ENCODE measurements around the gene ZNF83.
"Not testable (repeated sequence)": the region's sequence is repeated elsewhere in the genome, so short reads cannot be mapped to it uniquely, and the experiment has no call there.

Gene ZNF83

DNA sequence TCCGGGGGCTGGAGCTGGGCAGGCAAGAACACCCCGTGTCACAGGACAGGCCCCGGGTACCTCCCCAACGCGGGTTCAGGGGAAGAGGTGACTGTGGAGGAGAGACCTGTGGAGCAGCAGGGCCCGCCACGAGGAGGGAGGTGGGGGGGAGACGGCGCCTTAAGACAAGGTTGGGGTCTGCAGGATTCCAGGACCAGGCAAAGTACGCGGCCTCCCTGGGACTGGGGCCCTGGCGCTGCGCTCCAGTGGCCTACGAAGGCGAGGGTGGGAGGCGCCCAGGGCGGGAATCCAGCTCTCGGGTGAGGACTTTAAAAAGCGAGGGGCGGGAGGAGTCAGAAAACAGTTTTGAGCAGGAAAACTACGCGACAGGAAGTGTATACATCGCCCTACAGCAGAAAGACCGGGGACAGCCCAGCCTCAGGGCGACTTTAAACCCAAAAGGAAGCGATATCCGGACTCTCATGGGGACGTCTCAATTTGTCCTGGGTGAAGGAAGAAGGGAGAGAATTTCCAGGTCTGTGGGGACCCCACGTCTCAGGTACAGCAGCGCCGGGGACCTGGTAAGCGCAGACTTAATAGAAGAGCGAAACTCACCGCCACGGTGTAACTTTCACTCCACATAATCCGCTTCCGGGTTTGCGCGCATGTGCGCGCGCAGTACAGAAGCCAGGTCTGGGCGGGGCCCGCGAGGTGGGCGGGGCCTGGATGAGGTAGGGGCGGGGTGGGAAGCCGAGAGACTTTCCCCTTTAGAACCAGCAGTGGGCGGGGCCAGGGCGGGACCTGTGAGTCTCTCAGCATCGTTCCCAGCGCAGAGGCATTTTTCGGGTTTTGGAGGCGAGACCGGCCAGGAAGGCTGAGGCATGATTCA is at the start of gene ZNF83:
ZNF83 (minus strand) TSS at position 638 of the 868 bp plus-strand sequence.
- peak within 1 kb of the TSS; percentile 87 for H3K4me3 ChIP-seq (ENCODE audit: low read depth, low read length)

DNA sequence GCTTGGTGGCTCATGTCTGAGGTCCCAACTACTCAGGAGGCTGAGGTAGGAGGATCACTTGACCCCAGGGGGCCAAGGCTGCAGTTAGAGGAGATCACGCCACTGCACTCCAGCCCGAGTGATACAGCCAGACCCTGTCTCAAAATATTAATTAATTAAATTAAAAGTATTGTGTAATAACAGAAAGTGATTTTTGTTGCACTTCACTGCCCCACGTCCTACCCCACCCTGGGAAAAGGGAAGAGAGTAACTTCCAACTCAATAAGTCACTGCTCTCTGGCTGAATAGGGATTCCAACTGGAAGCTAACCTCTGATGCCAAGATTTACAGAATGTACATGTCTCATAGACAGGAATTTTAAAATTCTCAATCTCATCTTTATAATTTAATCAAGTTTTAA is 49.5 kb upstream of the ZNF83 start:
- H3K4me3 ChIP-seq (ENCODE audit: low read depth, low read length) = no peak overlapping the region

DNA sequence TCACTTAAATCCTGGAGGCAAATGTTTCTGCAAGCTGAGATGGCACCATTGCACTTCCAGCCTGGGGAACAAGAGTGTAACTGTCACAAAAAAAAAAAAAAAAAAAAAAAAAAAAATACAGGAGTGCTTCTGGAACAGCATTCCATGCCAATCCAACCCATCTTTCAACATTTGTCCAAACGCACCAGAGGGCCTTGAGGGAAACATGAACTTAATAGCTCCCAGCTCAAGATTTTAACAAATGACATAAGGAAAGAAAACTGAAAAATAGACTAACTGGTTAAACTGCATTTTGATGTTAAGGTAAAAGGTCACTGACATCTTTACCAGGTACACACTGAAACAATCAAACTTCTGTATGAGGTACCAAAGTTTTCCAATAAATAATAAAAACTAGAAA is 47.7 kb upstream of the ZNF83 start:
- H3K4me3 ChIP-seq (ENCODE audit: low read depth, low read length) = no peak overlapping the region

DNA sequence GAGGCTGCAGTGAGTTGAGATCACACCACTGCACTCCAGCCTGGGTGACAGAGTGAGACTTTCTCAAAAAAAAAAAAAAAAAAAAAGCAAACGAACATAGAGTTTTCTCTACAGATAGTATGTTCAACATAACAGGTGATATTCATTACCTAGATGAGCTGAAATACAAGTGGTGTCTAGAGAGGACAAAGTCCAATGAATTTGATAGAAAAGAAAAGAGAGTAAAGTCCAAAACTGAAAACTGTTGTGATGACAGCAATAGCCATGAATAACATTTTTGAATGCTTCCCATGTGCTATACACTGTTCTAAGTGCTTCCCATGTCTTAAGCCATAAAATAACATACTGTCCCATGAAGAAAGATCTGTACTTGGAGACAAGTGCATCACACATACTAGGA is 43.1 kb upstream of the ZNF83 start:
- not testable (repeated sequence) for H3K4me3 ChIP-seq (ENCODE audit: low read depth, low read length)

DNA sequence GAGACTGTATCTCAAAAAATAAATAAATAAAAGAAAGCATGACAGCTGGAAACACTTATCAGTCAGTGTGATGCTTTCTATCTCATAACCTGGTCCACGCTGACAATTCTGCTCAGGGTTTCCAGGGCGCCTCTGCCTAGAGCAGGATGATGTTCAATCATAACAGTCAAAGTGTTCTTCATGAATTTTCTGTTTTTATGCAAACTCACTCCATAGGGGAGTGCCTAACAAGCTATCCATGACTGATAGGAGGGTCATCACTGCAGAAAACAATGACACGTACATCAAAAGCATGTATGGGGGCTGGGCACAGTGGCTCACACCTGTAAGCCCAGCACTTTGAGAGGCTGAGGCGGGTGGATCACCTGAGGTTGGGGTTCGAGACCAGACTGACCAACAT is 41.4 kb upstream of the ZNF83 start:
- no peak overlapping the region for H3K4me3 ChIP-seq (ENCODE audit: low read depth, low read length)

DNA sequence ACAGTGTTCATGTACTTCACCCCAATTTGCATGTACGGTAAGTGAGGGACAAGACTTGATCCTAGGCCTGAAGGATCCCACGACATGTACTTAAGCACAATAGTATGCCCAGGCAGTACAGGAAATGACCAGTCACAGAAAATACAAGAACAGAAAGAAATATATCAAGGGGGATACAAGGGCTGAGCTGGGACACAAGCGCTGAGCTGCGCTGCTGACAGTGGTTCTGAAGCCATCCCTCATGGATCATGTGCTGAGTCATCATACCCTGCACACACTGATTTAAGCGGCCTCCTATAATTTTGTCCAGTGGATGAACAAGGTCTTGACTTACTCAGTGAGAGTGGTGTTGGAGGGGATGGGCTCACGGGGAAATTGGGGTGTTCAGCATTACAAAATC is 37.1 kb upstream of the ZNF83 start:
- not testable (repeated sequence) for H3K4me3 ChIP-seq (ENCODE audit: low read depth, low read length)

DNA sequence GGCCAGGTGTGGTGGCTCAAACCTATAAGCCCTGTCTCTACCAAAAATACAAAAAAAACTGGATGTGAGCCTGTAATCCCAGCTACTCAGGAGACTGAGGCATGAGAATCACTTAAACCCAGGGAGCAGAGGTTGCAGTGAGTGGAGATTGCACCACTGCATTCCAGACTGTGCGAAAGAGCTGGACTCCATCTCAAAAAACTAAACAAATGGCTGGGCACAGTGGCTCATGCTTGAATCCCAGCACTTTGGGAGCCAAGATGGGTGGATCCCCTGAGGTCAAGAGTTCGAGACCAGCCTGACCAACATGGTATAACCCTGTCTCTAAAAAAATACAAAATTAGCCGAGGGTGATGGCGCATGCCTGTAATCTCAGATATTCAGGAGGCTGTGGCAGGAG is 34.9 kb upstream of the ZNF83 start:
- no peak overlapping the region for H3K4me3 ChIP-seq (ENCODE audit: low read depth, low read length)

DNA sequence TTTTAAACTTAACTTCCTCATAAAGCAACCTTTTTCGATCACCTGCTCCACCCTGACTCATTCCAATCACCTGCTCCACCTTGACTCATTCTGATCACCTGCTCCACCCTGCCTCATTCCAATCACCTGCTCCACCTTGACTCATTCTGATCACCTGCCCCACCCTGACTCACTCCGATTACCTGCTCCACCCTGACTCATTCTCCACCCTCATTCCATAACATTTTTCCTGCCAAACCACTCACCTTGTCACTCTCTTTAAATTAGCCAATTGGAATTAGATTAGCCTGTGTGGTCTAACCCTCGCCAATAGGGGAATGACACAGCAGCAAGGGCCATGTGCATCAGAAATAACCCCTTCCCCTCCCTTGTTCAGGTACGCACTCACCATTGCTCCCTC is 31.9 kb upstream of the ZNF83 start:
- no peak overlapping the region for H3K4me3 ChIP-seq (ENCODE audit: low read depth, low read length)

DNA sequence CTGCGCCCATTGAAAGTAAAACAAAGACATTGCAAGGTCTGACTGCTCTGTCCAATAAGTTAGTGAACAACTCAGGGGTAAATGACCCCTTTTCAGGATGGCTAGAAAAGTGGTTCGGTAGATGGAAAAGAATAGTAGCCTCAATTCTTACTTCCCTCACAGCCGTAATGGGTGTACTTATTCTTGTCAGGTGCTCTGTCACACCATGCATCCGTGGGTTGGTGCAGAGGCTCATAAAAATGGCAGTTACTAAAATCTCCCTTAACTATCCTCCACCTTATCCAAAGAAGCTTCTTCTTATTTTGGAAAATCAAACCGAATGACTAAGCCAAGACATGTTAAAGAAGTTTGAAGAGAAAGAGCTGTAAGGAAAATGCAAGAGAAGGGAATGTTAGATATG is 31.4 kb upstream of the ZNF83 start:
- H3K4me3 ChIP-seq (ENCODE audit: low read depth, low read length) = no peak overlapping the region

DNA sequence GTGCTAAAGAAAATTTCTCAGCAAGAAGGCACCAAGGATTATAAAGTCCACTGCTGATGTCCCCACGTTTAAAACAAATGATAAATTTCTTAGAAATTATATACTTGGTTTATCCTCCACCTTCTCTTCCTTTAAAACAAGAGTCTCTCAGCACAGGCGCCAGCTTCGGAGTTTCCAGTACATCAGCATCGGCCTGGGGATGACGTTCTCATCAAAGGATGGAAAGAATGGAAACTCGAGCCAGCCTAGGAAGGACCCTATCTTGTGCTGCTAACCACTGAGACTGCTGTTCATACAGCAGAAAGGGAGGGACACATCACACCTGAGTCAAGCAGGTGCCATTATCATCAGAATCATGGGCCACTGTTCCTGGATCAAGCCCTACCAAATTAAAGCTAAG is 29.8 kb upstream of the ZNF83 start:
- no peak overlapping the region for H3K4me3 ChIP-seq (ENCODE audit: low read depth, low read length)

DNA sequence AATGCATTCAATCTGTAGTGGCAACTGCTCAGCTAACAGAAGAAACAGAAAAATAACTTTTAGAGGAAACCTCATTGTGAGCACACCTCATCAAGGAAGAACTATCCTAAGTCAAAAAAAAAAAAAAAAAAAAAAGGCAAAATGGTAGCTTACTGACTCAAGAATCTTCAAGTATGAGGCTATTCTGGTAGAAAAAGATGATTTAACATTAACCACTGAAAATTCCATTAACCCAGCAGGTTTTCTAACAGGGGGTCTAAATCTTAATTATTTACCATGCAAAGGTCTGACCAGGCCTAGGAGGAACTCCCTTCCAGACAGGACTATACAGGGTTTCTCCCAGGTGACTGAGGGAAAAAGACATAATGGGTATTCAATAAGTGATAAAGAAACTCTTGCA is 28.4 kb upstream of the ZNF83 start:
- H3K4me3 ChIP-seq (ENCODE audit: low read depth, low read length) = no peak overlapping the region

DNA sequence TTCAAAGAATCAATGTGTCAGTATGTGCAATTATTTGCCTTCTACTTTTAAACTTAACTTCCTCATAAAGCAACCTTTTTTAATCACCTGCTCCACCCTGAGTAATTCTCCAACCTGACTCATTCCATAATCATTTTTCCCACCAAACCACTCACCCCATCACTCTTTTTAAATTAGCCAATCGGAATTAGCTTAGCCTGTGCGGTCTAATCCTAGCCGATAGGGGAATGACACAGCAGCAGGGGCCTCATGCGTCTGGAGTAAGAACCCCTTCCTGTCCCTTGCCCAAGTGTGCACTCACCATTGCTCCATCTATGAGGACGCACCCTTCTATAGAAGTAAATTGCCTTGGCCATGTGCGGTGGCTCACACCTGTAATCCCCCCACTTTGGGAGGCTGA is 27.4 kb upstream of the ZNF83 start:
- H3K4me3 ChIP-seq (ENCODE audit: low read depth, low read length) = no peak overlapping the region

DNA sequence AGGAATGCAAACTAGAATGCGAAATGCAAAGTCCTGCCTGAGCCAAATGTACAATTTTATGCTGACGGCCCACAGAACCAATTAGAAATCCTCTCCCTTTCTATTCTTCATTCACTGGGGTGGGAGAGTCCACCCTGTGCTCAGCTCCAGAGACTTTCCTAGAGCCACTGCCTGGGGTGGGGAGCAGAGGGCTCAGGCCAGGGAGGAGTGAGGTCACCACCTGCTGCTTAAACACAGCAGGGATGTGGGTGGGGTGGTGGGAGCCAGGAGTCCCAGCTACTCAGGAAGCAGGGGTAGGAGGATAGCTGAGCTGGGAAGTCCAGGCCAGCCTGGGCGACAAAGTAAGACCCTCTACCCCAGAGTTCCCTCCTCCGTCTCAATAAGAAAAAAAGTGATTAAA is 26.9 kb upstream of the ZNF83 start:
- no peak overlapping the region for H3K4me3 ChIP-seq (ENCODE audit: low read depth, low read length)

DNA sequence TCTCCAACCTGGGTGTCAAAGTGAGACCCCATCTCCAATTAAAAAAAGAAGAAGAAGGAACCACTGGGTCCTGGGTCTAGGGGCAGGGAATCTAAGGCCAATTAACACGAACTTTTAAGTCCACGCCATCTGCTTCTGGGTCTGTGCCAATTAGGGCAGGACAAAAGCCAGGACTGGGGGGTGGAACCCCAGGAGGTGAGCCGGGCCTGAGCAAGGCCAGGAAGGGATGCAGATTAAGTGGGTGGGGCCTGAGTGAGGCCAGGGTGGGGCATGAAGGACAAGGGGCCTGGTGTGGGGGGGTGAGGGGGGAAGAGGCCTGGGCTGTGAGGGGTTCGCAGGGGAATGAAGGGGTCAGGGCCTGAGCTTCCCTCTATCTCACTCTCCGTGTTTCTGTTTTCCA is 26.3 kb upstream of the ZNF83 start:
- H3K4me3 ChIP-seq (ENCODE audit: low read depth, low read length) = no peak overlapping the region

DNA sequence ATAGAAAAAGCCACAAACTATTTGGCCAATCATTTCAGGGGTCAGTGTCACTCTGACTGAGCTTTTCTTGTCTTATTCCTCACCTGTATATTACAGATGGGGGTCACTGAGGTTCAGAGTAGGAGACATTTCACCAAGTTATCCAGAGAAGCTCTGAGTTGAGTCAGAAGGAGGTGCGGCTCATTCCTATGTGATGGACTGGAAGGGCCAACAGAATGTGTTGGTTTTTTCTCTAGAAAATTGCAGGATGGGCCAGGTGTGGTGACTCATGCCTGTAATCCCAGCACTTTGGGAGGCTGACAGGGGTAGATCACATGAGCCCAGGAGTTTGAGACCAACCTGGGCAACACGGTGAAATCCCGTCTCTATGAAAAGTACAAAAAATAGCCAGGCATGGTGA is 24.5 kb upstream of the ZNF83 start:
- H3K4me3 ChIP-seq (ENCODE audit: low read depth, low read length) = no peak overlapping the region

DNA sequence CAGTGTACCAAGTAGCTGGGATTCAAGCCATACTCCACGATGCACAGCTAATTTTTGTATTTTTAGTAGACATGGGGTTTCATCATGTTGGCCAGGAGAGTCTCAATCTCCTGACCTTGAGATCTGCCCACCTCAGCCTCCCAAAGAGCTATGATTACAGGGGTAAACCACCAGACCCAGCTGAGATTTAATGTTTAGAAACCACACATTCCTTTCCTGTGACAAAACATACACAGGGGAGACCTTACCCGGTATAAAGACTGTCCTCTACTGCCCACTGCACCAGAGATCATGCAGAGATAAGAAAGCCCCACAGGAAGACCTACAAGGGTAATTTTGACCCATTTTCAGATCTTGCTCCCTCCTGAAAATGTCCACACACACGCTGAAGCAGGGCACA is 22.8 kb upstream of the ZNF83 start:
- H3K4me3 ChIP-seq (ENCODE audit: low read depth, low read length) = no peak overlapping the region

DNA sequence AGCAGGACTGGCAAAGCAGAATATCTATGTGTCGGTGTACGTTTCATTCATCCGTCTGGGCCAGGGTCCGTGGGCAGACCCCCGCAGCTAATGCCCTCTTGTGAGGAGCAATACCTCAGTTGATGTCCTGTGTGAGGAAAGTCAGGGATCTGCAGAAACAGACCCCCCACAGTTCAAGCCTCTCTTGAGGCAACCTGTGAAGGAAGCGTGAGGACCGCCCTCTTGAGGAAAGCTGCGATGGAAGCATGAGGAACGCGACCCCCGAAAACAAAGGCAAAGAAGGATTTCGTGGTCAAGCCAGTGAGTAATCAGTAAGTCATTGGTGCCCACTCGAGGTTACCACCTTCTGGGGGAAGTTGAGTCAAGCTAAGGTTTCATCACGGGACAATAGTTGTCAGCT is 20.9 kb upstream of the ZNF83 start:
- no peak overlapping the region for H3K4me3 ChIP-seq (ENCODE audit: low read depth, low read length)

DNA sequence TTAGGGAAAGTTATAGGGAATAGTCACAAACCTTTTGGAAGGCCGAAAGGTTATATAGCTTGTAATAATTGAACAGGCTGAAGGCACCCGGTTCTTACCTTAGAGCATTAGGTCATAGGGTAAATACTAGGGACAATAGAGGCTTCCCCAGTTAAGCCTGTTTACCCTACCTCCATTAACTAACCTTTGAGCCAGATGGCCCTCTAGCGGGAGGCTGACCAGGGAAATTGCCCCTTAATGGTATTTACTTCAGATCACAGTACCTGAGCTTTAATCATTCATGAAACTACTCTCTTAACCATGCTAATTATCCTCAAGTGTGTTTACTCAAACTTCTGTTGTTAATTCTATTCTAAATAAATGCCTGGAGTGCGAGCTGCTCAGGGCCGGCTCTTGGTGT is 20.4 kb upstream of the ZNF83 start:
- no peak overlapping the region for H3K4me3 ChIP-seq (ENCODE audit: low read depth, low read length)

DNA sequence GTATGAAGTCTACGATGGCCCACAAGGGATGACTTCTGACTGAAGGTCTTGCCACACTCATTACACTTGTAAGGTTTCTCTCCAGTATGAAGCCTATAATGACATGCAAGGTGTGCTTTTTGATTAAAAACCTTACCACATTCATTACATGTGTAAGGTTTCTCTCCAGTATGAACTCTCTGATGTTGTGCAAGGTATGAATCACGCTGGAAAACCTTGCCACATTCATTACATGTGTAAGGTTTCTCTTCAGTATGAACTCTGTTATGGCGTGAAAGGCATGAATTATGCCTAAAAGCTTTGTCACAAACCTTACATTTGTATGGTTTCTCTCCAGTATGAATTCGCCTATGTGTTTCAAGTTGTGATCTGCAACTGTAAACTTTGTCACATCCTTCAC is 15.0 kb upstream of the ZNF83 start:
- no peak overlapping the region for H3K4me3 ChIP-seq (ENCODE audit: low read depth, low read length)

DNA sequence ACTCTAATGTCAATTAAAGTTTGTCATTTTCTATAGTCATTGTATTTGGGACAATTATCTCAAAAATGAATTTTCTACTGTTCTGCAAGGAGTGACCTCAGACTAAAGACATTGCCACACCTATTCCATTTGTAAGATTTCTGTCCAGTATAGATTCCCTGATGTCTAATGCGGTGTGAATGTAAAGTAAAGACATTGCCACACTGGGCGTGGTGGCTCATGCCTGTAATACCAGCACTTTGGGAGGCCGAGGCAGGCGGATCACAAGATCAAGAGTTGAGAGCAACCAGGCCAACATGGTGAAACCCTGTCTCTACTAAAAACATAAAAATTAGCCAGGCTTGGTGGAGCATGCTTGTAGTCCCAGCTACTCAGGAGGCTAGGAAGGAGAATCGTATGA is 13.8 kb upstream of the ZNF83 start:
- no peak overlapping the region for H3K4me3 ChIP-seq (ENCODE audit: low read depth, low read length)

DNA sequence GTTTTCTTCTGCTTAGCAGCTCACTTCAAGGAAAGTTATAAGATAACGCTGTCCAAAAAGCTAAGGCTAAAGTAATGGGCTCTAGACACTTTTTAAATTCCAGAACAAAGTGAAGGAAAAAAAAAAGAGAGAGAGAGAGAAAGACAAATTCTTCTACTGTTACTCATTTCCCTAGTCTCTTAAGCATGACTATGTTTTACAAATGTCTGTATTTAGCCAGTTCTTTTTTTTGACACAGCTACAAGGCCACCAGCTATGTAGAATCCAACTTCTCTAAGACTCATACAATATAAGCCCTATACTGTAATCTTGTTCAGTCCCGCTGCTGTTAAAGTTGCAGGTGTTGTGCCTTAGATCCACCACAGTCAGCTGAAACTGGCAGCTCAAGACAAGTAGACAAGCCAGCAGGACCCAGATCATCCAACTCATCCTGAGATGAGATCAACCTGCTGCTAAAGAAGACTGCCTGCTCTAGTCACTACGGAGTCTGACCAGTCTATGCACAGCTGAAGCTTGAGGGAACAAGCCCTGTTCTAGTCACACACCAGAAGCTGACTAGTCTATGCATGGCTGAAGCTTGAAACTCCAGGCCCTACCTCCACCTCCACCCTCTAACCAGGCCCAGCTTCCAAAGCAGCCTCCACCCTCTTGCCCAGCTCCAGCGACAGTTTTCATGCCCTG is 10.3 kb upstream of the ZNF83 start:
- H3K4me3 ChIP-seq (ENCODE audit: low read depth, low read length) = no peak overlapping the region

DNA sequence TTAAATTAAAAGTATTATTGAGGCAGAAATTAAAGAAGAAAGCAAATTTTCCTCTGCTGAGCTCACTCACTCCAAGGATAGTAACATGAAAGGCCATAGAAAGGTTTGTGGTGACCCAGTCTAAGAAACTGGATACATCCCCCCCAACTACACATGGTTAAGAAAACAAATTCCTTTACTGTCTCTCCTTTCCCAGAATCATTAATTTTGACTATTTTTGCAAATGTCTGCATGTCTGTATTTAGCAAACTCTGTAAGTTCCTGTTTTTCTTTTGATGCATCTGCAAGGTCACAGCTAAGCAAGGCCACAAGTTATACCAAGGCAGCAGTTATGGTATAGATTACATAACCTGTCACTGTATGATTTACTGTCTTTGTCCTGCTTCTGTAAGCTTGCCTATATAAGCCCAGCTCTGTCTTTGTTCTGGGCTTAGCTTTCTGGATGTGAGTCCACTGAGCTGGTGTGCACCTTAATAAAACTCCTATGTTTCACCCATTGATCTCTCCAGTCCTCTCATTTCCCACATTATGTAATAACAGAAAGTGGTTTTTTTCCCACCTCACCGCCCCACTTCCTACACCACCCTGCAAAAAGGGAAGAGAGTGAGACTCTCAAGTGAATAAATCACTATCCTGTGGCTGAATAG is 8.5 kb upstream of the ZNF83 start:
- H3K4me3 ChIP-seq (ENCODE audit: low read depth, low read length) = no peak overlapping the region

Measured in iPS-11a (cell line).